Measurements from ENCODE around the gene CSKMT. TPM values are rescaled to one million over a fixed set of nuclear protein-coding genes. Genes with fewer than 3 reads are reported as not detected.

CSKMT gene
- total RNA-seq, 3 donors from 2014 or later, result 11.6 to 18.6 (median 13.3) TPM

GRCh38 chr11:62708793-62709192 lies 43.7 kb downstream of the CSKMT start:
- no peaks in the 10 kb centered on the region for H3K36me3 ChIP-seq (ENCODE audit: low read depth)
- H3K4me1 ChIP-seq (ENCODE audit: low read depth), result peaks cover 34% of the 10 kb centered on the region
- peak; percentile 57 to 77 (median 73) for DNase-seq
- no peak for TF ChIP-seq CTCF (IDR thresholded peaks at IDR 0.05)
- no peaks in the 10 kb centered on the region for H3K9me3 ChIP-seq
- peak; percentile 22 for ATAC-seq
- intact Hi-C loops (cut with DNase I, micrococcal nuclease), result no loop called here
- peak overlapping the region; percentile 9 for H3K4me3 ChIP-seq

- DNase-seq, result peak; percentile 95 to 99 (median 98)
- H3K4me3 ChIP-seq, result peak overlapping the region; percentile 9
- no peaks in the 10 kb centered on the region for H3K9me3 ChIP-seq
- TF ChIP-seq CTCF (IDR thresholded peaks at IDR 0.05), result no peak
- ATAC-seq, result peak; percentile 82
- no peaks in the 10 kb centered on the region for H3K36me3 ChIP-seq (ENCODE audit: low read depth)
- peaks cover 34% of the 10 kb centered on the region for H3K4me1 ChIP-seq (ENCODE audit: low read depth)
- intact Hi-C loops (cut with DNase I, micrococcal nuclease), result no loop called here
Observed at GRCh38 chr11:62709247-62710000, 44.3 kb downstream of the CSKMT start.

- no peak for TF ChIP-seq CTCF (IDR thresholded peaks at IDR 0.05)
- Histone ChIP-seq H3K4me3 (no peak overlapping the region), H3K4me1 (ENCODE audit: low read depth) (peaks cover 32% of the 10 kb centered on the region), H3K36me3 (ENCODE audit: low read depth) (no peaks in the 10 kb centered on the region), H3K9me3 (no peaks in the 10 kb centered on the region)
- intact Hi-C loops (cut with DNase I, micrococcal nuclease), result no loop called here
- DNase-seq, result peak in 1 of 3 donors; percentile 47
- peak; percentile 3 for ATAC-seq
Observed at GRCh38 chr11:62710001-62710345, 44.9 kb downstream of the CSKMT start.

GRCh38 chr11:62712276-62712812 lies 47.2 kb downstream of the CSKMT start:
- no peak for ATAC-seq
- Histone ChIP-seq H3K9me3 (no peaks in the 10 kb centered on the region), H3K36me3 (ENCODE audit: low read depth) (peaks cover 14% of the 10 kb centered on the region), H3K4me3 (no peak overlapping the region), H3K4me1 (ENCODE audit: low read depth) (peaks cover 22% of the 10 kb centered on the region)
- intact Hi-C loops (cut with DNase I, micrococcal nuclease), result no loop called here
- peak in 1 of 3 donors; percentile 7 for DNase-seq
- TF ChIP-seq CTCF (IDR thresholded peaks at IDR 0.05), result no peak

GRCh38 chr11:62712861-62713260 lies 47.7 kb downstream of the CSKMT start:
- Histone ChIP-seq H3K4me1 (ENCODE audit: low read depth) (peaks cover 22% of the 10 kb centered on the region), H3K9me3 (no peaks in the 10 kb centered on the region), H3K36me3 (ENCODE audit: low read depth) (peaks cover 19% of the 10 kb centered on the region), H3K4me3 (no peak overlapping the region)
- ATAC-seq, result no peak
- intact Hi-C loops (cut with DNase I, micrococcal nuclease), result no loop called here
- DNase-seq, result no peak
- TF ChIP-seq CTCF (IDR thresholded peaks at IDR 0.05), result no peak
